BE2C (cell line): Measurements from ENCODE around the gene NPR3.

Experiments
- DNase-seq: peaks from one replicate; pipeline ENCODE4 v3.0.0-alpha.2; 2020
- H3K27me3 ChIP-seq: fragments of 250-450 bp; sonication (Bioruptor Pico); 2 replicates; pipeline ENCODE4 v1.5.1; 2020; ENCODE audit warnings: mild to moderate bottlenecking
- H3K36me3 ChIP-seq: fragments of 250-450 bp; sonication (Bioruptor Pico); 2 replicates; pipeline ENCODE4 v1.5.1; 2020; ENCODE audit warnings: mild to moderate bottlenecking
- H3K4me1 ChIP-seq: fragments of 250-450 bp; sonication (Bioruptor Pico); 2 replicates; pipeline ENCODE4 v1.5.1; 2020
- H3K4me3 ChIP-seq: 2 replicates; pipeline ENCODE4 v1.5.1; 2011; ENCODE audit warnings: low read depth, low read length
- H3K9me3 ChIP-seq: fragments of 250-450 bp; sonication (Bioruptor Pico); 2 replicates; pipeline ENCODE4 v1.5.1; 2020
- TF ChIP-seq, protein P1 (sequence below): IDR thresholded peaks from 2 replicates; pipeline ENCODE4 v1.5.1; 2012; ENCODE audit warnings: mild to moderate bottlenecking, low read depth, low read length

Gene NPR3

DNA sequence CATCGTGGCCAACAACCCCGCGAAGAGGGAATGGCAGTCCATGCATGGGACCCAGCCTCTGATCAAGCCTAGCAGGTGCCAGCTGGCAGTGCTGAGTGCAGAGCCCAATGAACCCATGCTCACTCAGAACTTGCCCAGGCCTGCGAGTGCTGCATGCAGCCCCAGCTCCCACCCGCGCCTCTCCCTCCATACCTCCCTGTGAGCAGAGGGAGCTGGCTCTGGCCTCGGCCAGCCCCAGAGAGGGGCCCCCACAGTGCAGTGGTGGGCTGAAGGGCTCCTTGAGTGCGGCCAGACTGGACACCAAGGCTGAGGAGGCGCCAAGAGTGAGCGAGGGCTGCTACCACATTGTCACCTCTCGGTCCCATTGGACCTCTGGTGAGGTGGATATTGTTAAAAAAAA lies 32.6 kb upstream of the NPR3 start:
- Histone ChIP-seq H3K4me1 (no peaks in the 10 kb centered on the region), H3K9me3 (no peaks in the 10 kb centered on the region), H3K27me3 (no peaks in the 10 kb centered on the region), H3K36me3 (no peaks in the 10 kb centered on the region), H3K4me3 (no peak overlapping the region)
- no peak for DNase-seq
- TF ChIP-seq, protein P1, sequence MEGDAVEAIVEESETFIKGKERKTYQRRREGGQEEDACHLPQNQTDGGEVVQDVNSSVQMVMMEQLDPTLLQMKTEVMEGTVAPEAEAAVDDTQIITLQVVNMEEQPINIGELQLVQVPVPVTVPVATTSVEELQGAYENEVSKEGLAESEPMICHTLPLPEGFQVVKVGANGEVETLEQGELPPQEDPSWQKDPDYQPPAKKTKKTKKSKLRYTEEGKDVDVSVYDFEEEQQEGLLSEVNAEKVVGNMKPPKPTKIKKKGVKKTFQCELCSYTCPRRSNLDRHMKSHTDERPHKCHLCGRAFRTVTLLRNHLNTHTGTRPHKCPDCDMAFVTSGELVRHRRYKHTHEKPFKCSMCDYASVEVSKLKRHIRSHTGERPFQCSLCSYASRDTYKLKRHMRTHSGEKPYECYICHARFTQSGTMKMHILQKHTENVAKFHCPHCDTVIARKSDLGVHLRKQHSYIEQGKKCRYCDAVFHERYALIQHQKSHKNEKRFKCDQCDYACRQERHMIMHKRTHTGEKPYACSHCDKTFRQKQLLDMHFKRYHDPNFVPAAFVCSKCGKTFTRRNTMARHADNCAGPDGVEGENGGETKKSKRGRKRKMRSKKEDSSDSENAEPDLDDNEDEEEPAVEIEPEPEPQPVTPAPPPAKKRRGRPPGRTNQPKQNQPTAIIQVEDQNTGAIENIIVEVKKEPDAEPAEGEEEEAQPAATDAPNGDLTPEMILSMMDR = no peak

DNA sequence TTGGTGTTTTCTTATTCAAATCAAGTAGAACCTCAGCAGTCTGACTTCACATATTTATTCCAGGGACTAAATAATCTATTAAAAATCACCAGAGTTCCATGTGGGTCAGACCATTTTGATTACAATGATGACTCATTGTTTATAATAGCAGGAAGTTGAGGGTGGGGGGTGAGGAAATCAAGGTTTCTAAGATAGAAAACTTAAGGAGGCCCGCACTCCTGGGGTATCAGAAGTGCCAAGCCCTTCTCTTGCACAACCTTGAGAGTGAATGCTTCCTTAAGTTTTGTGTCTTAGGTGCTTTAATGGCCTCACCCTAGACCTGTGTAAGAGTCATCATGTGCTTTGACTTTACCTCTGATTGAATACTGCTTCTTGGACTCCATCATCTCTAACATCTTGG lies 31.9 kb upstream of the NPR3 start:
- no peak for DNase-seq
- no peaks in the 10 kb centered on the region for H3K27me3 ChIP-seq
- H3K36me3 ChIP-seq = no peaks in the 10 kb centered on the region
- no peaks in the 10 kb centered on the region for H3K9me3 ChIP-seq
- H3K4me3 ChIP-seq = no peak overlapping the region
- H3K4me1 ChIP-seq = no peaks in the 10 kb centered on the region
- TF ChIP-seq, protein P1 = no peak

DNA sequence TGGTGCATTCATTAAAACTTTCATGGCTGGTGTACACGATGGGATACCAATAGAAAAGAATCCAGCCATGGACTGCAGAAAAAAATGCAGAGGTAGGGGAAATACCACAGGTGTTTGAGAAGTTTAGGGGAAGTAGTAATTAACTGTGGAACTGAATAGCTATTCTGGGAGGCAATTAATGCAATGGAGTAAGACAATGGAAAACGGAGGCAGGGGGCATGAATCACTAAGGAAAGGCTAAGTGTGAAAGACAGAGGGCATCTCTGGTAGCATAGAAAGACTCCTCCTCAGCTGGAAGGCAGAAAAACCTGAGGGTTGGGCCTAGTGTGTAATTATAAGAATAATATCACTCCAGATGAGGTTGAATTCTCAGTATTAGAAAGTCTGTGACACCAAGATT lies 30.9 kb upstream of the NPR3 start:
- no peaks in the 10 kb centered on the region for H3K9me3 ChIP-seq
- H3K4me3 ChIP-seq = no peak overlapping the region
- no peak for DNase-seq
- no peaks in the 10 kb centered on the region for H3K27me3 ChIP-seq
- no peaks in the 10 kb centered on the region for H3K4me1 ChIP-seq
- no peaks in the 10 kb centered on the region for H3K36me3 ChIP-seq
- TF ChIP-seq, protein P1 = no peak

DNA sequence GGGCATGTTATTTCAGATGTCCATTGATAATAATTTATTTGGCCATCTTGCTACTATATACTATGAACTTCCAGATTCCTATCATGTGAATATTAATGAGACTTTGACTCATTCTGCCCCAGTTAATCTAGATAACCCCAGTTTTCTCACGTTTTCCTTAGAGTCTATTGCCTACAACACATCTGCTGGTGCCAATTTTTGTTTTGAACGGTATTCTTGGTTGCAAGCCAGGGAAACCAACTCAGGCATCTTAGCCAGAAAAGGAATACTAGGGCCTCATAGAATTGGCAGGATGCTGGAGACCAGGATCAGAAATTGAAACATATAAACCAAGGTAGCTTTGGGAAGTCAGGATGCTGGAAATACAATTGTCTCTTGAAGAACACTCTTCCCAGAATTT lies 28.0 kb upstream of the NPR3 start:
- Histone ChIP-seq H3K27me3 (no peaks in the 10 kb centered on the region), H3K36me3 (no peaks in the 10 kb centered on the region), H3K4me3 (no peak overlapping the region), H3K4me1 (no peaks in the 10 kb centered on the region), H3K9me3 (no peaks in the 10 kb centered on the region)
- no peak for DNase-seq
- TF ChIP-seq, protein P1 = no peak

DNA sequence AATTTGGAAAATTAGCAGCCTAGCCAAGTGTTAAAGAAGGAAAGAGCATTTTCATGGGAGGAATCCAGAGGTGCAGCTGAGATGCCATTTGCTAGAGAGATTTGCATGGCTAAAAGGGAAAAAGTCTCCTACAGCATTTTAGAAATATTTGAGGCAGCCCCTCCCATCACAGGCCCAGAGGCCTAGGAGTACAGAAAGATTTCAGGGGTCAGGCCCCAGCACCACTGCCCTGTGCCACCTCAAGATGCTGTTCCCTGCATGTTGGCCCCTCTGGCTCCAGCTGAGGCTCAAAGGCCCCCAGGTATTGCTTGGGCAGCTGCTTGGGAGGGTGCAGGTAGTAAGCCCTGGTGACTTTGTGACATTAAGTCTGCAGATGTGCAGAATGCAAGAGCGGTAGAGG lies 26.9 kb upstream of the NPR3 start:
- no peak for DNase-seq
- H3K9me3 ChIP-seq = no peaks in the 10 kb centered on the region
- no peaks in the 10 kb centered on the region for H3K36me3 ChIP-seq
- TF ChIP-seq, protein P1 = no peak
- H3K4me1 ChIP-seq = no peaks in the 10 kb centered on the region
- H3K4me3 ChIP-seq = no peak overlapping the region
- no peaks in the 10 kb centered on the region for H3K27me3 ChIP-seq

DNA sequence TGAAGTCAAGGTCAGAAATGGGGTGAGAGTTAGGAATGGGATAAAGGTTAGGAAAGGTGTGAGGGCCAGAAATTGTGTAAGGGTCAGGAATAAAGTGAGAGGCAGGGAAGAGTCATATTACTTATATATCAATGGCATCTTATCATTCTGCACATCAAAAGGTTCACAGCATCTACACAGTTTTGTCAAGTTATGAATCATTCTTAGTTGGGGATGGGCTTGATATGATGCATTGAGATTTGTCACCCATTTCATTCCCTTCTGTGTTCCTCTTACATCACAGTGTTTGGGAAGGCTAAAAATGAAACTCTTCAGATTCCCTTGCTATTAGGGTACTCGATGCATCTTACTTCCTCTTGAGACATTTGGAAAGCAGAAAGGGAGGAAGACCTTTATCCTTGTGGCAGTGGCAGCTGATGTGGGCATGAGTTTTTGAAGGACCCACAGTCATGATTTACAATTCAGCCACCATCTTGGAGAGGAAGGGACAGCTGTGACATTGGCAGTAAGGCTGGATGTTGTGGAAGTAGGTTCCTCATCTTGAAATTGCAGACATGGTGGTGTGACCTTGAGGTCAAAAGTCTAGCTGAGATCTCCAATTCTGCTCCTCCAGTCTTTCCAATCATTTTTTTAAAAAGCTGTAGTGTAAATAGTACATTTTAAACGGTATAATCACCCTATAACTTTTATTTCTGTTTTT lies 24.2 kb upstream of the NPR3 start:
- DNase-seq = no peak
- H3K27me3 ChIP-seq = no peaks in the 10 kb centered on the region
- no peaks in the 10 kb centered on the region for H3K9me3 ChIP-seq
- no peaks in the 10 kb centered on the region for H3K4me1 ChIP-seq
- no peaks in the 10 kb centered on the region for H3K36me3 ChIP-seq
- H3K4me3 ChIP-seq = no peak overlapping the region
- TF ChIP-seq, protein P1 = no peak
